Stimulated activated CD8-positive, alpha-beta memory T cell treated with anti-CD3 and anti-CD28 coated beads, Interleukin-15, amount 100 ng/mL, for 1 hour (primary cell): ENCODE data around the gene TMEM38B.
"Not testable (repeated sequence)": the region's sequence is repeated elsewhere in the genome, so short reads cannot be mapped to it uniquely, and the experiment has no call there.

Experiments
- DNase-seq: peaks from one replicate; pipeline ENCODE4 v3.0.0-alpha.2; 2020; ENCODE audit warnings: low read depth

The TMEM38B gene

GRCh38 chr9:105681724-105682123, 12.6 kb upstream of the TMEM38B start:
- no peak for DNase-seq

- DNase-seq = no peak
Observed at GRCh38 chr9:105683688-105684275, 10.6 kb upstream of the TMEM38B start.

DNA sequence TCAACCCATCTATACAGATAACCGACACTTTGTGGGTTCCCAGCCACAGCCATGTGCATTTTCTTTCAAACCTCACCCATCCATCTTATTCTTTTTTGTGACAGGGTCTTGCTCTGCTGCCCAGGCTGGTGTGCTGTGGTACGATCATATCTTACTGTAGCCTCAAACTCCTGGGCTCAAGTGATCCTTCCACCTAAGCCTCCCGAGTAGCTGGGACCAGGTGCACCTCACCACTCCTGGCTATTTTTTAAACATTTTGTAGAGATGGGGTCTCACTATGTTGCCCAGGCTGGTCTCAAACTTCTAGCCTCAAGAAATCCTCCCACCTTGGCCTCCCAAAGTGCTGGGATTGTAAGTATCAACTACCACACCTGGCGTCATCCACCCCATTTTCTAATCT, 7.4 kb upstream of the TMEM38B start:
- no peak for DNase-seq

GRCh38 chr9:105690742-105691141, 3.6 kb upstream of the TMEM38B start:
- DNase-seq = no peak

DNA sequence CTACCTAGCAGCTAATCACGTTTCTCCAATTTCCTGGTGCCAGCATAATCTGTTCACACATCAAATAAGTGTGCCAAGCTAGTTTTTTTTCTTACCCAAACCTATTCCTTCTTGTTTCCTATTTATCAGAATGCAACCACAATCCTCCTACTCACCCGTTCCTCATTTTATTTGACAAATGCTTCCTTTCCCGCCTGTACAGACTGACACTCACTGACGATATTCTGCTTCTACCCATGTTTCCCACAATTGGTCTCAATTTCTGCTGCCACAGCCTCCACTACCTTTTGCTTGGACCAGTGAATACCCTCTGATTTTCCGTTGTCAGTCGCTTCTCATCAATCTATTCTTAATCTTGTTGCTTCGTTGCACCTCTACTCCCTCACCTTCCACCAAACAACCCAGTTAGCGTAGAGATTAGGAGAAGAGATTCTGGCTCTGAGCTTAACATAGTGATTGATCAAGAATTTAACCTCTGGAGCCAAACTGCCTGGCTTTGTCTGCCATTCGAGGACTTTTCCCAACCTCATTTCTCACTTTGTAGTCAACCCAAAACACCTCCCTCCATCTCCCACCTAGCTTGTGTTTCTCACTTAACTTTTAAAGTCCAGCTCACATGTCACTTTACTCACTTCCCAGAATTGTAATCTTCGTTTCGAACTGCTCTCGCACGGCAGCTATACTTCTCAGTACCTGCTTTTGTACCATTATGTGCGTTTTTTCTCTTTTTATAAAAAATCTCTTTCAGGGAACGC, 729 bp upstream of the TMEM38B start:
- DNase-seq = no peak

GRCh38 chr9:105694848-105695581, 674 bp downstream of the TMEM38B start:
- no peak for DNase-seq

- DNase-seq = no peak
Observed at GRCh38 chr9:105696219-105696793, 2.0 kb downstream of the TMEM38B start.

- no peak for DNase-seq
Observed at GRCh38 chr9:105697871-105698270, 3.5 kb downstream of the TMEM38B start.

- no peak for DNase-seq
Observed at GRCh38 chr9:105698348-105698870, 4.1 kb downstream of the TMEM38B start.

GRCh38 chr9:105700668-105701067, 6.3 kb downstream of the TMEM38B start:
- DNase-seq = no peak

GRCh38 chr9:105701145-105701544, 6.8 kb downstream of the TMEM38B start:
- no peak for DNase-seq

DNA sequence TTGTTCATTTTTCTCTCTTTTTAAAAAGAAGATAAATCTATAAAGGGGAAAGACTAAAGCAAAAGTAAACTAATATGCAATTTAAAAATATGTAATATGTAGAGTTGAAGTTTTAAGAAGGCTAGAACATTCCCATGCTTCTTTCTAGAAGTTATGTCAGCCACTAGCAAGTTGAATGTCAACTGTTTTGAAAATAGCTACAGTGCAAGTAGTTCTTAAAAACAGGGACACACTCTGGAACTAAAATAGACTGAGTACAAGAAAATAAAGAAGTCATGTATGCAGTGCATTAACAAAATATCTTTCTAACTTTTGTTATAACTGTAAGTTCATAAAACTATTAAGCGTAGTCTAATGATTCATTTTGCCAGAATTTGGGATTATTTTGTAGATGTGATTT, 7.9 kb downstream of the TMEM38B start:
- DNase-seq = no peak

DNA sequence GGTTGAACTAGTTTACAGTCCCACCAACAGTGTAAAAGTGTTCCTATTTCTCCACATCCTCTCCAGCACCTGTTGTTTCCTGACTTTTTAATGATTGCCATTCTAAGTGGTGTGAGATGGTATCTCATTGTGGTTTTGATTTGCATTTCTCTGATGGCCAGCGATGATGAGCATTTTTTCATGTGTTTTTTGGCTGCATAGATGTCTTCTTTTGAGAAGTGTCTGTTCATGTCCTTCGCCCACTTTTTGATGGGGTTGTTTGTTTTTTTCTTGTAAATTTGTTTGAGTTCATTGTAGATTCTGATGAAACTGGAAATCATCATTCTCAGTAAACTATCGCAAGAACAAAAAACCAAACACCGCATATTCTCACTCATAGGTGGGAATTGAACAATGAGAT, 9.3 kb downstream of the TMEM38B start:
- DNase-seq = not testable (repeated sequence)

- no peak for DNase-seq
Observed at GRCh38 chr9:105706156-105706555, 11.8 kb downstream of the TMEM38B start.

DNA sequence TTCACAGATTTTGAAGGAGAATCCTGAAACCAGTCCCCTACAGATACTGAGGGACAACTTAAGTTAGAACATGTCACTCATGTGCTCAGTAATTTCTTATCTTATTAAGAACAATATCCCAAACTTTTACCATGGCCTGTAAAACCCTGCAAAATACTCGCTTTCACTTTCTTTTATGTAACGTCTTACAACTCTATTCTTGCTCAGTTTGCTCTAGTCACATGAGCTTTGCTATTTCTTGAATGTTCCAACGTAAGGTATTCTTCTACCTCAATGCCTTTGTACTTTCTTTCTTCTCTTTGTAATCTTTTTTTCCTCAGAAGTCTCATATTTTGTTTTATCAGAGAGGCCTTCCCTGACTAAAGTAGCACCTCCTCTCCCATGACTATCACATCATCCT, 14.1 kb downstream of the TMEM38B start:
- DNase-seq = no peak

DNA sequence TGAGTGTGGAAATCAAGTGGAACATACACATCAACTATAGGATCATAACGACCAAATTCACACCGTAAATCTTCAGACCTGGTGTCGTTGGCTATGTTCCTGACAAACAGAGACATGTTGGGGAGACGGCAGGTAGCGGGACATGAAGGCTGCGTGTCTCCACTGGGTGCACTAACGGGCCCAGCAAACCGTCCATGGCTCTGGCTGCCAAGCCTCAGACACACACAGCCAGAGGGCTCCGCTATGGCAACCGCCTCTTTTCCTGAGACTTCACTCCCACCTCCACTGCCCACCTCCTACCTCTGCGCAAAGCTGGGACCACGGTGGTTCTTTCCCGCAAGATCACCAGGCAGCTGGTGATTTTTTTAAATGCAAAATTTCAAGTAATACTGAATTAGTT, 16.3 kb downstream of the TMEM38B start:
- DNase-seq = no peak

- no peak for DNase-seq
Observed at GRCh38 chr9:105711867-105712266, 17.5 kb downstream of the TMEM38B start.

DNA sequence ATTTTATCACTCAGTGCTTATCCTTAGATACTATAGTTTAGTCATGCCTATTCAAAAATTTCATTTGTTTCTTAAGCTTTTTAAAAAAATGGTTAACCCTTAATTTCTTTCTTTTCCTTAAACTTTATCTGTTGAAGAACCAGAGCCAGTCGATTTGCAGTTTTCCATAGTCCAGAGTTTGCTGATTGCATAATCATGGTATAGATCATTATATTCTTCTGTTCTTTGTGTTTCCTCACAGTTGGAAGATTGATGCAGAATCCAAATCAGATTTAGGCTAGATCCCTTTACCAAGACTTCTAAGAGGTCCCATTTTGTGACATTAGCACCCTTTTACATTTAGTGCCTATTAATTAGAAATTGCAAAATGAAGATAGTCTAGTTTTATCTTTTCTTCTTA, 18.0 kb downstream of the TMEM38B start:
- no peak for DNase-seq

DNA sequence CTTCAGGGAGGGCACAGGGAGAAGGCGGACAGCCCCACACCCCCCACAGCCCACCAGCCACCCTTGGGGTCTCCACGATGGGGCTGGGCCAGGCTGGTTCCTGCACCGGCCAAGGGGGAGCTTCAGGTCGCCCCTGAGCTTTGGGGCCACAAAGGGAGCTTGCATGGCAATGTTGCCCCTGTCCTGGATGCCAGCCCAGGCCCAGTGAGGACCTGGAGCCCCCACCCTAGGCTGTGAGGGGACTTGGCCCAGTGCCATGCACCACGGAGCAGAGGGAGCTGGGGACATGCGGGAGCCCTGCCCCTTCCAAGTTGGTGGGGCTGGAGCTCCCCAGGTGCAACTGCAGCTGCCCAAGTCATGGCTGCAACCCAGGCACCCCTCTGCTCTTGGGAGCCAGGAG, 18.4 kb downstream of the TMEM38B start:
- DNase-seq = no peak

- no peak for DNase-seq
Observed at GRCh38 chr9:105713260-105714019, 19.1 kb downstream of the TMEM38B start.

- DNase-seq = no peak
Observed at GRCh38 chr9:105714020-105714331, 19.6 kb downstream of the TMEM38B start.

GRCh38 chr9:105716146-105716545, 21.8 kb downstream of the TMEM38B start:
- no peak for DNase-seq
